Lower leg skin (tissue), 3 donors: ENCODE measurements around the gene KMT2C.

Source experiments
- CTCF ChIP-seq, 3 donors: fragments of 450-650 bp; IDR thresholded peaks; one replicate each; pipeline ENCODE4 v1.5.1; 2016; ENCODE audit warnings: antibody characterized with exemption in 3 of 3, mild to moderate bottlenecking in 3 of 3, moderate library complexity in 2 of 3
- POLR2A ChIP-seq, 2 donors: fragments of 450-650 bp; IDR thresholded peaks; one replicate each; pipeline ENCODE4 v1.6.1; 2016 to 2017; ENCODE audit warnings: antibody characterized with exemption in 2 of 2, mild to moderate bottlenecking in 1 of 2, moderate library complexity in 1 of 2

GRCh38 chr7:152115021-152115718, 320.6 kb downstream of the KMT2C start:
- TF ChIP-seq CTCF (IDR thresholded peaks at IDR 0.05), result no peak
- no peak for TF ChIP-seq POLR2A (IDR thresholded peaks at IDR 0.05)
